Measurements from ENCODE around the gene GAST. TPM values are rescaled to one million over a fixed set of nuclear protein-coding genes. Genes with fewer than 3 reads are reported as not detected.
A peak's percentile ranks its signal among the peaks of the same experiment; 100 is the strongest.

GAST gene
- total and polyA plus RNA-seq, 10 of the 15 experiments (the other 5 are each of a cell fraction or from before 2014, with no cell fraction given), result not detected

GRCh38 chr17:41688641-41689496 lies 23.3 kb upstream of the GAST start, which contains the start of gene EIF1 (continued):
- TF ChIP-seq RELB (IDR thresholded peaks at IDR 0.05; ENCODE audit: low read depth) (peak; percentile 22; the same call in 1 of the 2 replicates), CBFB (IDR thresholded peaks at IDR 0.05; ENCODE audit: low read depth) (peak; percentile 96), RAD21 (IDR thresholded peaks at IDR 0.05; ENCODE audit: insufficient read depth, low read depth, low read length) (no peak), HDAC2 (IDR thresholded peaks at IDR 0.05) (no peak), MTA2 (IDR thresholded peaks at IDR 0.05; ENCODE audit: low read depth) (0 out of 2 replicates have a peak, but pooled peaks have one; percentile 14), BRCA1 (IDR thresholded peaks at IDR 0.05; ENCODE audit: low read depth, low read length) (no peak), KAT2A (conservative IDR thresholded peaks at IDR 0.05; ENCODE audit: control insufficient read depth, low read depth, low read length) (no peak), ZBED1 (IDR thresholded peaks at IDR 0.05; ENCODE audit: borderline replicate concordance) (peak; percentile 75; the same call in 1 of the 2 replicates), RBBP5 (conservative IDR thresholded peaks at IDR 0.05) (peak; percentile 80), EZH2 (IDR thresholded peaks at IDR 0.05; ENCODE audit: borderline replicate concordance, control insufficient read depth, low read depth, low read length) (no peak), MEF2A (IDR thresholded peaks at IDR 0.05; ENCODE audit: insufficient read depth, low read depth, low read length) (no peak), PKNOX1 (IDR thresholded peaks at IDR 0.05) (peak; percentile 98), DPF2 (IDR thresholded peaks at IDR 0.05) (peak; percentile 86), NRF1 (conservative IDR thresholded peaks at IDR 0.05; ENCODE audit: low read depth, low read length) (peak; percentile 97), POU2F2 (IDR thresholded peaks at IDR 0.05; ENCODE audit: borderline replicate concordance, low read depth, low read length) (peak; percentile 91), FOS (IDR thresholded peaks at IDR 0.05; ENCODE audit: borderline replicate concordance, extremely low read depth, insufficient read length) (no peak), SKIL (IDR thresholded peaks at IDR 0.05; ENCODE audit: low read depth, poor library complexity, severe bottlenecking) (no peak), CBX5 (IDR thresholded peaks at IDR 0.05; ENCODE audit: low read depth) (no peak), HDGF (IDR thresholded peaks at IDR 0.05) (peak; percentile 94), SUPT20H (IDR thresholded peaks at IDR 0.05; ENCODE audit: borderline replicate concordance, control insufficient read depth, low read depth, low read length) (no peak), JUND (IDR thresholded peaks at IDR 0.05; ENCODE audit: low read depth, low read length) (peak; percentile 64), MAX (IDR thresholded peaks at IDR 0.05; ENCODE audit: low read depth, low read length) (peak; percentile 58; the same call in 1 of the 2 replicates), ATF2 (IDR thresholded peaks at IDR 0.05; ENCODE audit: low read length) (peak; percentile 63; the same call in 1 of the 2 replicates), BMI1 (IDR thresholded peaks at IDR 0.05; ENCODE audit: borderline replicate concordance) (peak; percentile 81), SMARCA5 (IDR thresholded peaks at IDR 0.05) (peak; percentile 84)

Measured in GM12878 (cell line).